GM19238 (cell line): ENCODE measurements around the gene AMOTL2.

Experiments
- DNase-seq: peaks from one replicate; pipeline ENCODE4 v3.0.0; 2011; ENCODE audit warnings: low spot score; ENCODE audit not compliant: insufficient read length

The AMOTL2 gene

DNA sequence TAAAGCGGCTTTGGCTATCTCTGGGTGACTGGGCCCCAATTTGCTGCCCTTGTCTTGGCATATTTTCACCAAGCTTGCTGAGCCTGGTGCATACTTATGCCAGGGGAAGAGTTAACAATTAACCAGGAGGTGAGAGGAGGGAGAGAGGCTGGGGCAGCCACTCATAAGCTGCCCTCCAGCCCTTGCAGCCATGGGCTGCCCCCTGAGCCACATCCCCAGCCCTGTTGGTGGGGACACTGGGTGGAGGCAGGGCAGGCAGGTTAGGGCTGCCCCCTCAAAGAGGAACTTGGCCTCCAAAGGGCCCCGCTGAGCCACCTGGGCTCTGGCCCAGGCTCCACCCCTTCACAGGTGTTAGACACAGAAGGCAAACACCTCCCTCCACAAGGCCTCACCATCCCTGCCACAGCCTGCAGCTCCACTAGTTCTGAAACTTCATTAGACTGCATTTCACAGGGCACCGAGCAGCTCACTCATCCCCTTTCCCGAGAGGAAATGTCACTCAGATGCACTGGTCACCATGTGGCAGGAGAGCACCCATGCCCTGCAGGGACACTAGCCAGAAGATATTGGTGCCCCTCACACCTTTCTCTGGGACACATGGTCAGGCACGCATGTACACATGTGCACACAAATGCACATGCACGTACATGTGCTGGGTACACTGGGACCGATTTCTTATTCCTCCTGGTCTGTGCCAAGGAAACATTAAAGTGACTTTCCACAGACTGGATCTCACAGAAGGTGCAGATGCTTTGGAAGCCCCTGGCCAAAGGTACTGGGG lies 20.2 kb downstream of the AMOTL2 start:
- DNase-seq = no peak

DNA sequence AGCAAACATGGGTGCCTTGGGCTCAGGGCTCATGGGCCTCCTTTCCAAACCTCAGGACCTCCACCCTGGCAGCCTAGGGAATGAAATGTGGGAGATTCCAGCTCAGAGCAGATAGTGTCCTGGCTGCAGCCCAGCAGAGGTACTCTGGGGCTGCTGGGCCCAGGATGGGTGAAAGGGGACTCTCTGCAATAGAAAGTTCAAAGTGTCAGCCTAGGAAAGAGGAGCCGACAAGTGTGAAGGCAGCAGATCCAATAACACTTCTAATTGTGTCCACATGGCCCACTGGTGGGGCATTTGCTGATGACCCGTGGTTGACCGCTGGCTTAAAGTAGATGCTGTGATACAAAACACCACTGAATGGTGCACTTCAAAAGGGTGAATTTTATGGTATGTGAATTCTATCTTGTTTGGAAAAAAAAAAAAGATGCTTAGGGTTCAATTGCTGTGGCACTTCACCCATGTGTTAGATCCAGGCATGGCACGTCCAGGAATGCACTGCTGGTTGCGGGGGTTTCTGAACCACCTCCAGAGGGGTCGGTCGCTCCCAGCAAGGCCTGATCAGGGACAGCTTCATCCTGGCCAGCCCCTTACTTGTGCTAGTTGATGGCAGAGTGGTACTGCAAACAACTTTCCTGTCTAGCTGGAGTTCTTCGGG lies 20.9 kb downstream of the AMOTL2 start:
- no peak for DNase-seq

DNA sequence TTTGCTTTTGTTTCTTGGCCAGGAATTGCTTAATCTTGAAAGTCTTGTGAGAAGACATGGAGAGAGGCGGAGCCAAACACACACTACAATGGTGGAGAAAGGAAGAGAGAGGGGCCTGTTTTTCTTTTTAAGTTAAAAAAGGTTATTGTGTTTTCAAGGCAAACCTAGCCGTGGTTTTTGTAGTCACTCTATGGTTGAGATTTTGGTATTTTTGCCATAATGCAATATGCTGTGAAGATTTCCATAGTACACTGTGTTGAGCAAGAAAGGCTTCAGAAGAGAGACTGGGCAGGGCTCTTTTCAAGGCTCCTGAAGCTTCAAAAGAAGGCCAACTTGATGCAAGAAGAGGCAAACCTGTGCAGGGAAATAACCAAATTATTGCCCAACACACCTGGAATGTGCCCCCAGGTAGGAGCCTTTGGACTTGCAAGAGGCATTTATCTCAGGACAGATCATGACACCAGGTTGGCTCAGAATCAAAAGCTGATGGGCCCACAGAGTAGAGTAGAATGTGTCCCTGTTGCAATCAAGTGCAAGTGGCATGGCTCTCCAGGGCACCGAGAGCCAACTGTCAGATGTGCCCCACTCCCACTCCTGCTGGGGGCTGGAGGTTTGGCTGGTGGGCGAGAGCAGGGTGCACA lies 22.1 kb downstream of the AMOTL2 start:
- no peak for DNase-seq

DNA sequence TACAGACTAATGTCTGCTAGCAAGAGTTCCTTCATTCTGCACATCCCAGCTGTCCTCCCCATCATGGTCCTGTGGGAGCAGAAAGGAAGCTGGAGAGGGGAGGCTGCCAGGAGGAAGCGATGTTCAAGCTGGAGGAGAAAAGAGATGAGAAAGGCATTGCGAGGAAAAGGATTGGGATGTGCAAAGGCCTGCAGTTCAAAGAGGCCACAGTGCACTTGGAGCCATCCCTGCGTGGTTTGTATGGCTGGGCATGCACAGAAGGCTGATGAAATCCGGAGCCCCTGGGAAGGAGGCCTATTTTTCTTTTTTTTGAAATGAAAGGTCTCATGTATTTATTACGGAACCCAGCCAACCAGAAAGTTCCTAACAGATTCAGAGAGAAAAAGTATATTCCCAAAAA lies 22.8 kb downstream of the AMOTL2 start:
- DNase-seq = no peak

DNA sequence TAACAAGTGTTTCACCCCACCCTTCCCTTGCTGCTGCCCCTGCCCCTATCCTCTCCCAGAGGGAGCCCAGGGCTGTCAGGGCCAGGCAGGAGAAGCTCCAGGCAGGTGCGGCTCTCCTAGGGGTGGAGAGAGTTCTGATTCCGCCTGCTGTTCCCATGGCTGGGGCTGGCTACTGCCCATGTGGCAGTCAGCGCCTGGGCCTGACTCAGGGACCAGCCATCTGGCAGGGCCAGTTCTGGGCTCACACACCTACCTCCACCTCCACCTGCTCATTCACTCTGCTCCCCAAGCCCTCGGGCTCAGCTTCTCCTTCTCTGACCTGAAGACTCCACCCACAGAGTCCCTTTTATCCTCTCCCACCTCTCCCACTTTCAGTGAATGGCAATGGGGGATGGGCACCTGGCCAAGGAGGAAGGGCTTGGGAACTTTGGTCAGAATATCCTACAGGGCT lies 23.4 kb downstream of the AMOTL2 start:
- DNase-seq = no peak

DNA sequence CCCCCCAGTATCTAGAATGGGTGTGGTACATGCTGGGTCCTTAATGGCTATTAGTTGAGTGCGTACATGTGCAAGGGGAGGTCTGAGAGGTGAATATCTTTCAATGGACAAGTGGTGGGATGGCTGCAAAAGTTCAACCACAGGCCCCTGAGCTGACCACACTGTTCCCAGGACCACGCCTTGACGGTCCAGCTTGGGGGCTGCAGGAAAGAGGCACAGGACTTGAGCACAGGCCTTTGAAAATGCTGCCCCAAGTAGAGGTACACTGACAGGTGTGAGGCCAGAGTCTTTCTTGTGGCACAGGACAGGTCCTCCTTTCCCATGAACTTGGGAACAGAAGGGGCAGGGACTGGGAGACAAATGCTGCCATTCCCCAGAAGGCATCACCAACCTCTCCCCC lies 24.0 kb downstream of the AMOTL2 start:
- no peak for DNase-seq

DNA sequence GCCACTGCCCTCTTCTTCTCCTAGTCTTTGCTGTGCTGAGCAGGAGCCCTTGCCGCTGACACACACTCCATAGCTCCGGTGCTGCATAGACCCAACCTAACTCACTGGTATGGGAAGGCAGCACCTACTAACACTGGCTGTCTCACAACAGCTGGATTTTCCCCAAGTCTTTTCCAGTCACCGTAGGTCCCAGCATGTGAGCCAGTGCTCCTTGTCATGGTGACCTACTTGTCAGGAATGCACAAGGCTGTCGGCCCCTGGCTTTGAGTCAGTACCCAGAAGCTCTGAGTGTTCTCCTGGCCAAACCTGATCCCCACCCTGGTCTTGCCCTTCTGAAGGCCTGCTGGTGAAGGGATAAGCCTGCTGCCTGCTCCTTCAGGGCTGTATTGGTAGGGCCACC lies 25.7 kb downstream of the AMOTL2 start:
- DNase-seq = no peak

DNA sequence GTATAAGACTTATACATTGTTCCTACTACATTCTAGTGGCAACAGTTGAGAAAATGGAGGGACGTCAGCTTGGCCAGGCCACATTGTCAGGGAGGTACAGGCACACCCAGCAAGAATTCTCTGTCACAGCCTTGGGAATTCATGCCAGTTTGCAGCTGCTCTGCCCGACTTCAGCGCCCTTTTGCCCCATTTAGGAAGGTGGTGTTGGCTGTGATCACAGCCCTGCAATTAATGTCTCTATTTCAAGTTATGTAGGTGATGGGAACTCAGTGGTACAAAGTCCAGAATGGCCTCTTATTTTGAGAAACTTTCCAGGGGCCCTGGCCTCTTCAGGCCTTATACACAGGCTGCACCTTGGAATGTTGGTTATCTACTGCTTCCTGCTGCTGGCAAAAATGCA lies 26.7 kb downstream of the AMOTL2 start:
- DNase-seq = no peak

DNA sequence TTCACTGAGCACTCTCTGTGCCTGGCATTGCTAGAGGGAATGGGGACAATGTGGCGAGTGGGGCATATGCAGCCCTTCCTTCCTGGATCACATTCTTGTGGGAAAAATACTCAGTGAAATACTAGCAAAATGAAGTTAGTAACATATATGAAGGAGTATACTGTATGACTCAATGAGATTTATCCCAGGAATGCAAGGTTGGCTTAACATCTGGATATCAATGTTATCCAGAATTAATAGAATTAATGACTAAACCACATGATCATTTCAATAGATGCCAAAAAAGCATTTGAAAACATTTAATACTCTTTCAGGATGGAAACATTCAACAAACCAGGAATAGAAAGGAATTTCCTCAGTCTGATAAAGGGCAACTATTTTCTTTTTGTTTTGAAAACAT lies 27.5 kb downstream of the AMOTL2 start:
- DNase-seq = no peak

DNA sequence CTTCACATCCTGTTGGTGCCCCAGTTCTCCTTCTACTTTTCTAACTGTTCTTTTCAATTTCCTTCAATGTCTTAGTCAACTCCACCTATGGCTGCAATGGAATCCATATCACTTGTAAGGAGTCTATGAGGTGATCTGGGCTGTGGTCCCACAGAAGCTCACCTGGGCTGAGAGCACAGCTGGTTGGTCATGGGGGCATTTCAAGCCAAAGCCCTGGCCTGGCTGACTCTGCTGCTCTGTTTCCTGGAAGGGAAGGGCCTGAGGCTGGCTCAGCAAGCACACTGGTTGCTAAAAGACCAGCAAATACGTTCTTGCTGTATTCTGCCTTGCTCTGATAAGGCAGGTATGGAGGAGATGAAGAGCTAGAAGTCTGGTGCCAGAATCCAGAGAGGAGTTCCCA lies 29.0 kb downstream of the AMOTL2 start:
- no peak for DNase-seq

DNA sequence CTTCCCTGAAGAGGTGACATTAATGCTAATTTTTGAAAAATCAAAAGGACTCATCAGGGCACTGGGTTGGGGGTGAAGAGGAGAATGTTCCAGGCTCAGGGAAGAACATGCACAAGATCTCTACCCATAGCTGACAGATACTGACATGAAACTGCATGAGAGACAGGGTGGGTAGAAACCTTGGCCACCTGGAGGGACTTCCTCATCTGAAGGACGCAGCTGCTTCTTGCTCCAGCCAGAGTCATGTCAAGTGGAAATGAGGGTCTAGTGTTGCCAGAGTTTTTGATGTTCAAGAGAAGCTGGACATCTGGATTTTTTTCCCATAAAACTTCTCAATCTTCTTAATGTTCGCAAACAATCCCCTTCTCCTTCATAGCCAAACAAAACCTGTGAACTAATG lies 29.7 kb downstream of the AMOTL2 start:
- DNase-seq = no peak

DNA sequence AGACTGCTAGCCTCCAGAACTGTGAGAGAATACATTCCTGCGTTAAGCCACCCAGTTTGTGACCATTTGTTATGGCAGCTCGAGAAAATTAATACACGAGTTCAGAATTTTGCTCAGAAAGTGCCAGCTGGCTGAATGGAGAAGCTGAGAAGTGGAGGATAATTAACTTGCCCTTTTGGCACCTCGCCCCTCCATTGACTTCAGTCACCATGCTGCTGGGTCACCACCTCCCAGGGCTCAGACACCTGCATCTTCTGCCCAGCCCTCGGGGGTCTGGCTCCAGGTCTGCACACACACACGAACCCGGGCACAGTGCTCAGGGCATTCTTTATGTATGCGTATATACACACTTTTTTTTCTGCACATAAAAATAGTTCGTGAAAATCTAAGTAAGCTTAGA lies 32.0 kb downstream of the AMOTL2 start:
- no peak for DNase-seq

DNA sequence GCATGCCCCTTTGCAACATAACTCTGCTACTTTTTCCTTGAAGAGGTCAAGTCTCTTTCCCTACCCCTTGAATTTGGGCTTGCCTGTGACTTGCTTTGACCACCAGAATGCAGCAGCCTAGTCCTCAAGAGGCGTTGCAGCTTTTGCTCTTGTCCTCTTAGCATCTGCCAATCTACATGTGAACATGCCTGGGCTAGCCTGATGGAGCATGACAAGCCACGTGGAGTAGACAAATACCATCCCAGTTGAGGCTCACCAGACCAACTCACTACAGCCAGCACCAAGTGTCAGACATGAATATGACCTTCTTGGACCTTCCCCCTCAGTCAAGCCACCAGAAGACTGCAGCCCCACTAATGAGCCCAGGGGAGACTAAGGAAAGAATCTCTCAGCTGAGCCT lies 32.9 kb downstream of the AMOTL2 start:
- no peak for DNase-seq

DNA sequence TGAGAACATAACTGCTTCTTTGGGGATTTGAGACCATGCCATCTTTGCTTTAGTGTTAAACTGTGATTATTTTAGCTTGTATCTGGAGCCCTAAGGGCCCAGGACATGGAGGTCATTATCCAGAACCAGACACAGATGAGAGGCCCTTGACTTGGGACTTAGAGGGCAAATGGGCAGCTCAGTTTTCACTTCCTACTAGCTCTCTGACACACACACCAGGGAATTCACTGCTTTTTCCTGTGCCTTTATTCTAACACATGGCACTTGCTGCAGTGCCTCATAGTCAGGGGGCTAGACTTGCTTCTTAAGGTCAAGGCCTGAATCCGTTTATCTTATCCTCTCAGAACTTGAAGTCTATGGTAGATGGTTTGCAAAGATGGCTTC lies 33.3 kb downstream of the AMOTL2 start:
- no peak for DNase-seq

DNA sequence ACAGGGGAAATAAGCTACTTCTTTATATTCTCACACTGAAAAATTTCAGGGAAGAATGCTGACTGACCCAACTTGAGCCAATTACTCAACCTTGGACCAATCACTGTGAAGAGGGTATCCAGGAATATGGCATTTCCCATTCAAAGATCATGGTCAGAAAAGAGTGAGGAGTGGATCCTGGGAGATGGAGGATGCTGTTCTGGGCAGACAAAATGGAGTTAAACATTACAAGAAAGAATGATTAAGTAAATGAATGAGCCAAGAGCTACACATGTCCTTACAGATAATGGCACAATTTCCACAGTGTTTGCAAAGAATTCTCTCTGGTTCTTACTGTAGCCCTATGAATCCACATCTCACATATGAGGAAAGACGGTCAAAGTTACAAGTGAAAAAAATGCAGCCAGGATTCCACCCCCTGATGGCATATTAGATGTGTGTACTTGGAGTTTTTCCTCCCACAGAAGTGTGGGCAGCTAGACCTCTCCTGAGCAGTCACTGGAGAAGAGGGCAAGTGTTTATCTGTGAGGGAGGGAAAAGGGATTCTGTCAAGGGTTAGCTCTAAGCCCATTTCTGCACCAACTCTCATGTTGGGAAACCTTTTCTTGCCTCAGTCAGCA lies 33.8 kb downstream of the AMOTL2 start:
- DNase-seq = no peak

DNA sequence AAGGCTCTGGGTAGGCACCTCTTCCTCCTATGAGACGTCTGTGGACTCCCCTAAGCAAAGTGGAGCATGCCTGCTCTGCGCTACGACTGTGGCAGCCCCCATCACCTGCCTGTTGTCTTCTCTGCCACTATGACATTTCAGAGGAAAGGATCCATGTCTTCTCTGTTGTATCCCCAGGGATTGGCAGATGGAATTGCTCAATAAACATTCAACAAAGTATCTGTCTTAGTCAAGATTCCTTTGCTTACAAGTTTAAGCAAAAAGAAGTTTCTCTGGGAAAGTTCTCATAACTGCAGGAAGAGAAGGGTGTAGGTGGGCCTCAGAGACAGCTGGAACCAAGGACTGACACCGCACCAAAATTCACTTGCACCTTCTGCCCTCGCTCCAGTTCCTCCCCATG lies 34.3 kb downstream of the AMOTL2 start:
- DNase-seq = no peak

DNA sequence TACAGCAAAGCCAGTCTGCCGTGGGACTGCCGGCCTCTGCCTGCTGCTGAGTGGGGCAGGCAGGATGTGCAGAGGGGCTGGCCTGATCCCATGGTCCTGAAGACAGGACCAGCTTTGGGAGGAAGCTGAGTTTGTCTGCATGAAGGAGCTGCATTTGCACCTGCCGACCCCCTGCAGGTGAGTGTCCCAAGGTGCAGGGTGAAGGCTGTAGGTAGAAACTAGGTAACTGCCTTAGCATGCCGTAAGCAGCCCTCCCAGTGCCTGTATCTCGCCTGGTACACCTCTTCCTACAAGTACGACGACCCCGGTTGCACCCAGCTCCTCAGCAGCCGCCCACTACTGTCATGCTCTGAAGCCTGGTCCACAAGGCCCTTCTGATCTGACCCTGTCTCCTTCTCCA lies 34.9 kb downstream of the AMOTL2 start:
- DNase-seq = no peak

DNA sequence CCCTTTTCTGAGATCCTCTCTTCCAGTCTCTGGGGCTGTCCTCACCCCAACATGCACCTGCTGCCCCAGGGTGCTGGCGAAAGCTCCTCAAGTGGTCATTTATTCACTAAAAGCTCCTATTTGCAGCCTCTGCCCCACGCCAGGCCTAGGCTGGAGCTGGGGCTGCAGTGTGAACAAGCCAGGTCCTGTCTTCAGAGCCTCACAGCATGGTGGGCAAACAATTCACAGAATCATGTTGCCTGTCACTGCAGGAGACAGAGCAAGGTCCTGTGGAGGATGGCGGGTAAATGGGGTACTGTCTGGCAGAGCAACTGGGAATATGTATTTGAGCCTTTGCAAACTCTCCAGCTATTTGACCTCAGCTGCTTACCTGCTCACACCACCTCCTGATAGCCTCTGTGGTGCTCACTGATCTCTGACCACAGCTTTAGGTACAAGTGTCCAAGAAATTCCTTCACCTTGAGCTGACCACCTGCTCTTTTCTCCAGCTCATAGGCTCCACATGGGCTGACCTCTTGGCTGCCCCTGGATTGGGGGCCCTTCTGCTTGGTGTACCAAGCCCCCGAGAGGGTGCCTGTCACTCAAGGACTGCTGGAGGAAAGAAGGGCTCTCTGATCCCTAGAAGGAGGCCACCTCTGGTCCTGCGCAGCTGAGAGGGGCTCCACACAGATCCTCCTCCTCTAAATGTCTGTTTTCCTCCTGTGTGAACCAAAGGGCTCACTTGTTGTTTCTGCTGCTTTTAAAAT lies 35.6 kb downstream of the AMOTL2 start:
- no peak for DNase-seq

DNA sequence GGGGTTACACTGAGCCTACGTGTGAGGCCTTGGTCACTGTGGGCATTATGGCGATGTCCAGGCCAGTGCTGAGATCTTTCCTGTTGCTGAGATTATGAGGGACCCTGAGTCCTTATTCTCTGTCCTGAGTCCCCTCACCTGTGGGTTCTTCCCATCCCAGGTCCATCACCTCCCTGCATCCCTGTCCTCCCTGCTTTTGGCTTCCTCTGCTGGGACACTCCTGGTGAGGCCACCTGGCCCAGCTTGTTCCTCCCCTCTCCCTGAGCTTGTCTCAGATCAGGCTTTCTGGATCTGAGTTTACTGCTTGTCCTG lies 36.1 kb downstream of the AMOTL2 start:
- no peak for DNase-seq

DNA sequence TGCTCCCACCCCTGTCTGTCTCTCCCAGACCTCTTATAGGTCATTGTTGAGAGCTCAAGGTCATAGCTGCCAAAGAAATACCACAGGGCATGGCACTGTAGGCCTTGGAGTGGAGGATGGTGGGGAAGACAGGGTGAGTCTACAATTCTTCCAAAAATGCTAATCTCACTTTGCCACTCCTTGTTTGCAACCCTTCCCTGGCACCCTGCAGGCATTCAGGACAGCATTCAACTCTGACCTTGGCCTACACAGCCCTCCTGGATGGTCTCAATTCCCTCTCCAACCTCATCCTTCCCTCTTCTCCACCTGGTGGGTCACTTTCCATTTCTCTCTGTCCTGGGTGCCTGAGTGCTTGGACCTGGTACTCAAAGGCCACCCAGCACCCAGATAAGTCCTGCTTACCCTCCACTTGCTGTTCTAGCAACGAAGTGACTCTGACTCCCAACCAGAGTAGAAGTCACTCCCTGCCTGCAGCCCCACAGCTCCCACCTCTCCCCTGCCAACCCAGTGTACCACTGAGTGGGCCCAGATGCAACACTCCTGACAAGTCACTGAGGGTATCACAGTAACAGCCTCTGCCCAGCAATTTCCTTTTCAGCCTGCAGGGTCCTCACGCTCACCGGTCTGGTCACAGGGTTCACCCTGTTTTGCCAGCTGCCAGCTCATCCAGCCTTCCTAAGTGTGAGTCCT lies 36.6 kb downstream of the AMOTL2 start:
- no peak for DNase-seq

DNA sequence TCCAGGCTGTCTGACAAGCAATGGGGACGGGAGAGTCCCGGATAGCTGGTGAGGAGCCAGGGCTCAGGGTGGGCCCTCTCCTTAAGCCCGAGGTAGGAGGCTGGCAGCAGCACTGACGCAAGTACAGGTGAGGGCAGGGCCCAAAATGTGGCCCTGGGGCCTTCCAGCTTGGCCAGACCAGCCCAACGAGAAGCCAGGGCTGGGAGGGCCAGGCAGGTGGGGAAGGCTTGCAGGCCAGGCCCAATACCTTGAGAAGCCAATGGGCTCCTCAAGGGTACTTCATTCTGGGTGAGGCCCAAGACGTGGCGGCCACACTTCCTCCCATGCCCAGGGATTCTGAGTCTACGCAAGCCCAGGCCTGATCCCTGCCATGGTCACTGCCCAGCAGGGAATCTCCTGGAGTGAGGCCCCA lies 37.2 kb downstream of the AMOTL2 start:
- no peak for DNase-seq
